ENCODE data around the gene SFT2D1.

SFT2D1 gene

GRCh38 chr6:166308033-166308768 is 34.1 kb downstream of the SFT2D1 start, which contains the start of gene PRR18:
Gene PRR18 (minus strand): TSS chr6:166308392. CDS start chr6:166308142, 250 bp downstream.
- Histone ChIP-seq H3K14ac (ENCODE audit: low read length in 2 of 2) (no peak within 1 kb of the TSS), H3K4me3 (ENCODE audit: insufficient read depth in 1 of 2, low read depth in 1 of 2, low read length in 2 of 2) (peak within 1 kb of the TSS; percentile 41 to 56), H3K18ac (ENCODE audit: low read depth in 1 of 2, low read length in 2 of 2) (no peak within 1 kb of the TSS), H3K9ac (ENCODE audit: low read length) (no peak within 1 kb of the TSS), H3K4me1 (ENCODE audit: control insufficient read depth, insufficient read depth, low read depth, low read length) (peaks cover 17% of the 10 kb centered on the region), H3K9me3 (ENCODE audit: control insufficient read depth, low read length) (no peaks in the 10 kb centered on the region), H3K27ac (ENCODE audit: low read length, poor library complexity, severe bottlenecking) (no peak within 1 kb of the TSS), H4K91ac (ENCODE audit: low read length) (no peak within 1 kb of the TSS), H2AK5ac (ENCODE audit: low read length, severe bottlenecking) (no peak within 1 kb of the TSS), H3K4me2 (ENCODE audit: low read length, poor library complexity, severe bottlenecking) (peak within 1 kb of the TSS; percentile 100), H3K4ac (ENCODE audit: low read depth in 1 of 2, low read length in 2 of 2) (no peak within 1 kb of the TSS), H2BK15ac (ENCODE audit: low read depth, poor library complexity, severe bottlenecking) (no peak within 1 kb of the TSS), H3K79me1 (replicated peaks; ENCODE audit: low read length, poor library complexity, severe bottlenecking) (no peaks in the 10 kb centered on the region), H4K8ac (ENCODE audit: low read length) (no peak within 1 kb of the TSS), H3K36me3 (ENCODE audit: control insufficient read depth in 1 of 2, insufficient read depth in 2 of 2, low read depth in 1 of 2, low read length in 2 of 2) (no peaks in the 10 kb centered on the region), H2AFZ (ENCODE audit: low read depth, low read length) (peak within 1 kb of the TSS; percentile 71), H2BK12ac (ENCODE audit: low read length in 2 of 2) (no peak within 1 kb of the TSS), H2BK120ac (ENCODE audit: low read depth, low read length) (no peak within 1 kb of the TSS), H3K27me3 (ENCODE audit: control insufficient read depth in 1 of 2, insufficient read depth in 1 of 2, low read length in 2 of 2) (peaks cover 38 to 65% of the 10 kb centered on the region in 2 experiments), H2BK5ac (ENCODE audit: low read depth, low read length, poor library complexity, severe bottlenecking) (no peak within 1 kb of the TSS), H3K23ac (ENCODE audit: low read length in 2 of 2) (peak within 1 kb of the TSS; percentile 9 to 24)
- 1% methylated on average over 62 of the region's 74 CpGs for WGBS
- peak; percentile 4 for DNase-seq

- Histone ChIP-seq H2BK15ac (ENCODE audit: low read depth, poor library complexity, severe bottlenecking) (no peak overlapping the region), H3K27ac (ENCODE audit: low read length, poor library complexity, severe bottlenecking) (no peak overlapping the region), H3K9me3 (ENCODE audit: control insufficient read depth, low read length) (no peaks in the 10 kb centered on the region), H3K4me1 (ENCODE audit: control insufficient read depth, insufficient read depth, low read depth, low read length) (peaks cover 17% of the 10 kb centered on the region), H4K8ac (ENCODE audit: low read length) (no peak overlapping the region), H3K23ac (ENCODE audit: low read length in 2 of 2) (no peak overlapping the region), H3K4ac (ENCODE audit: low read depth in 1 of 2, low read length in 2 of 2) (no peak overlapping the region), H3K9ac (ENCODE audit: low read length) (no peak overlapping the region), H3K36me3 (ENCODE audit: control insufficient read depth in 1 of 2, insufficient read depth in 2 of 2, low read depth in 1 of 2, low read length in 2 of 2) (no peaks in the 10 kb centered on the region), H2BK5ac (ENCODE audit: low read depth, low read length, poor library complexity, severe bottlenecking) (no peak overlapping the region), H4K91ac (ENCODE audit: low read length) (no peak overlapping the region), H2AFZ (ENCODE audit: low read depth, low read length) (no peak overlapping the region), H3K4me3 (ENCODE audit: insufficient read depth in 1 of 2, low read depth in 1 of 2, low read length in 2 of 2) (peak overlapping the region in 1 of 2 experiments; percentile 56), H3K79me1 (replicated peaks; ENCODE audit: low read length, poor library complexity, severe bottlenecking) (no peaks in the 10 kb centered on the region), H2BK120ac (ENCODE audit: low read depth, low read length) (no peak overlapping the region), H3K27me3 (ENCODE audit: control insufficient read depth in 1 of 2, insufficient read depth in 1 of 2, low read length in 2 of 2) (peaks cover 38 to 71% of the 10 kb centered on the region in 2 experiments), H2BK12ac (ENCODE audit: low read length in 2 of 2) (no peak overlapping the region), H3K14ac (ENCODE audit: low read length in 2 of 2) (no peak overlapping the region), H3K4me2 (ENCODE audit: low read length, poor library complexity, severe bottlenecking) (peak overlapping the region; percentile 100), H3K18ac (ENCODE audit: low read depth in 1 of 2, low read length in 2 of 2) (no peak overlapping the region), H2AK5ac (ENCODE audit: low read length, severe bottlenecking) (no peak overlapping the region)
- peak; percentile 9 for DNase-seq
- WGBS = 9% methylated on average over 87 of the region's 115 CpGs
Observed at GRCh38 chr6:166307082-166308032, 35.0 kb downstream of the SFT2D1 start.

DNA sequence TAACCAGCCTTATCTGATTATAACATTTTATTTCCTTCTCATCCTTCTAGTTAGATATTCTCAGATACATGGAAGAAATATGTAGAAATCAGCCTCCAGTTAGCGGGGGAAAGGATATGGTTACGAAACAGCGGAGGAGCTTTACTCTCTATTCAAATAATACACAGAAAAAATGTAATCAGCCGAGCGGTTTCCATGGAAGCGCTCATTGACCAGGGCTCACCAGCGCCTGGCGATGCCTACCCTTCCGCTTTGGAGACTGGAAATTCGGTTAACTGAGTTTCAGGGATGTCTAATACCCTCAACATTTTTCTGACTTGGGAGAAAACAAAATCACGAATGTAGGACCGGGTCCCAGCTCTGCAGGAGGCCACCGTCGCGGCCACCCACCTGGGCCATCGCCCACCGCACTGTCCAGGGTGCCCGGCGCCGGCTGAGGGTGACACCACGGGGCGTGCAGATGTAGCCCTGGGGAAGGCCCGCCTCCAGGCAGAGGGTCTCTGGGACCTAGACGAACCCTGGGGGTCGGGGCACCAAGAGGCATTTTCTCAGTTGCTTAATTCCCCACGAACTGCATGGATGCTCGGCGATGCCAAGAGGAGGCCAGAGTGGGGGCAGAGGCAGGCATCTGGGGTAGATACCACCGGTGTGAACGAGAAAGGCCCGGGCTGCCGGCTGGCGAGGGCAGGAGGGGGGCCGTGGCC is 35.8 kb downstream of the SFT2D1 start:
- H3K9ac ChIP-seq (ENCODE audit: low read length) = no peak overlapping the region
- H4K91ac ChIP-seq (ENCODE audit: low read length) = no peak overlapping the region
- 88% methylated on average over 34 of the region's 34 CpGs for WGBS
- no peak overlapping the region for H3K18ac ChIP-seq (ENCODE audit: low read depth in 1 of 2, low read length in 2 of 2)
- no peak overlapping the region for H3K14ac ChIP-seq (ENCODE audit: low read length in 2 of 2)
- H4K8ac ChIP-seq (ENCODE audit: low read length) = no peak overlapping the region
- H3K4ac ChIP-seq (ENCODE audit: low read depth in 1 of 2, low read length in 2 of 2) = no peak overlapping the region
- no peak overlapping the region for H2BK15ac ChIP-seq (ENCODE audit: low read depth, poor library complexity, severe bottlenecking)
- H3K27ac ChIP-seq (ENCODE audit: low read length, poor library complexity, severe bottlenecking) = no peak overlapping the region
- no peak overlapping the region for H3K23ac ChIP-seq (ENCODE audit: low read length in 2 of 2)
- peaks cover 38 to 71% of the 10 kb centered on the region in 2 experiments for H3K27me3 ChIP-seq (ENCODE audit: control insufficient read depth in 1 of 2, insufficient read depth in 1 of 2, low read length in 2 of 2)
- no peaks in the 10 kb centered on the region for H3K79me1 ChIP-seq (replicated peaks; ENCODE audit: low read length, poor library complexity, severe bottlenecking)
- no peak overlapping the region for H3K4me2 ChIP-seq (ENCODE audit: low read length, poor library complexity, severe bottlenecking)
- no peak overlapping the region for H2BK12ac ChIP-seq (ENCODE audit: low read length in 2 of 2)
- H2BK5ac ChIP-seq (ENCODE audit: low read depth, low read length, poor library complexity, severe bottlenecking) = no peak overlapping the region
- no peak for DNase-seq
- no peak overlapping the region for H2BK120ac ChIP-seq (ENCODE audit: low read depth, low read length)
- no peaks in the 10 kb centered on the region for H3K9me3 ChIP-seq (ENCODE audit: control insufficient read depth, low read length)
- no peaks in the 10 kb centered on the region for H3K36me3 ChIP-seq (ENCODE audit: control insufficient read depth in 1 of 2, insufficient read depth in 2 of 2, low read depth in 1 of 2, low read length in 2 of 2)
- no peak overlapping the region for H2AK5ac ChIP-seq (ENCODE audit: low read length, severe bottlenecking)
- H3K4me1 ChIP-seq (ENCODE audit: control insufficient read depth, insufficient read depth, low read depth, low read length) = peaks cover 17% of the 10 kb centered on the region
- H2AFZ ChIP-seq (ENCODE audit: low read depth, low read length) = no peak overlapping the region
- H3K4me3 ChIP-seq (ENCODE audit: insufficient read depth in 1 of 2, low read depth in 1 of 2, low read length in 2 of 2) = no peak overlapping the region
